Spleen (tissue), 7 donors: ENCODE data around the gene DOCK1.

Experiments used
- POLR2A ChIP-seq, 3 donors: fragments of 450-650 bp; IDR thresholded peaks; one replicate each; pipeline ENCODE4 v1.5.1; 2017; ENCODE audit warnings: antibody characterized with exemption in 3 of 3, mild to moderate bottlenecking in 1 of 3
- TF ChIP-seq, protein P1 (sequence below), 11 experiments: fragments of 200-600 bp in 7 of 11; fragments of 450-650 bp in 4 of 11; sonication (generic) in 4 of 11; IDR thresholded peaks in 8 of 11; conservative IDR thresholded peaks in 3 of 11; 1 replicate in 7 of 11; 2 replicates in 4 of 11; pipeline versions ENCODE4 v1.4.0 to v1.8.0; 2016 to 2021; ENCODE audit warnings: antibody characterized with exemption in 11 of 11, inconsistent platforms in 4 of 11, mild to moderate bottlenecking in 1 of 11
- donor health status: DM: no; HTN: no; CAD: no; lungs with moderate emphysema.
- donor health status: DM: no; HTN: no; CAD: no.
- donor health status: DM: no; HTN: no; CAD: no.

- TF ChIP-seq, protein P1, sequence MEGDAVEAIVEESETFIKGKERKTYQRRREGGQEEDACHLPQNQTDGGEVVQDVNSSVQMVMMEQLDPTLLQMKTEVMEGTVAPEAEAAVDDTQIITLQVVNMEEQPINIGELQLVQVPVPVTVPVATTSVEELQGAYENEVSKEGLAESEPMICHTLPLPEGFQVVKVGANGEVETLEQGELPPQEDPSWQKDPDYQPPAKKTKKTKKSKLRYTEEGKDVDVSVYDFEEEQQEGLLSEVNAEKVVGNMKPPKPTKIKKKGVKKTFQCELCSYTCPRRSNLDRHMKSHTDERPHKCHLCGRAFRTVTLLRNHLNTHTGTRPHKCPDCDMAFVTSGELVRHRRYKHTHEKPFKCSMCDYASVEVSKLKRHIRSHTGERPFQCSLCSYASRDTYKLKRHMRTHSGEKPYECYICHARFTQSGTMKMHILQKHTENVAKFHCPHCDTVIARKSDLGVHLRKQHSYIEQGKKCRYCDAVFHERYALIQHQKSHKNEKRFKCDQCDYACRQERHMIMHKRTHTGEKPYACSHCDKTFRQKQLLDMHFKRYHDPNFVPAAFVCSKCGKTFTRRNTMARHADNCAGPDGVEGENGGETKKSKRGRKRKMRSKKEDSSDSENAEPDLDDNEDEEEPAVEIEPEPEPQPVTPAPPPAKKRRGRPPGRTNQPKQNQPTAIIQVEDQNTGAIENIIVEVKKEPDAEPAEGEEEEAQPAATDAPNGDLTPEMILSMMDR (IDR thresholded peaks at IDR 0.05 in 8 of 11, conservative IDR thresholded peaks at IDR 0.05 in 3 of 11): no peak
- TF ChIP-seq POLR2A (IDR thresholded peaks at IDR 0.05): no peak
Observed at GRCh38 chr10:127434006-127434405, 528.8 kb downstream of the DOCK1 start.
